ENCODE data around the gene ADAM19.
A peak's percentile ranks its signal among the peaks of the same experiment; 100 is the strongest.
"Not testable (repeated sequence)": the region's sequence is repeated elsewhere in the genome, so short reads cannot be mapped to it uniquely, and the experiment has no call there.

ADAM19 gene

DNA sequence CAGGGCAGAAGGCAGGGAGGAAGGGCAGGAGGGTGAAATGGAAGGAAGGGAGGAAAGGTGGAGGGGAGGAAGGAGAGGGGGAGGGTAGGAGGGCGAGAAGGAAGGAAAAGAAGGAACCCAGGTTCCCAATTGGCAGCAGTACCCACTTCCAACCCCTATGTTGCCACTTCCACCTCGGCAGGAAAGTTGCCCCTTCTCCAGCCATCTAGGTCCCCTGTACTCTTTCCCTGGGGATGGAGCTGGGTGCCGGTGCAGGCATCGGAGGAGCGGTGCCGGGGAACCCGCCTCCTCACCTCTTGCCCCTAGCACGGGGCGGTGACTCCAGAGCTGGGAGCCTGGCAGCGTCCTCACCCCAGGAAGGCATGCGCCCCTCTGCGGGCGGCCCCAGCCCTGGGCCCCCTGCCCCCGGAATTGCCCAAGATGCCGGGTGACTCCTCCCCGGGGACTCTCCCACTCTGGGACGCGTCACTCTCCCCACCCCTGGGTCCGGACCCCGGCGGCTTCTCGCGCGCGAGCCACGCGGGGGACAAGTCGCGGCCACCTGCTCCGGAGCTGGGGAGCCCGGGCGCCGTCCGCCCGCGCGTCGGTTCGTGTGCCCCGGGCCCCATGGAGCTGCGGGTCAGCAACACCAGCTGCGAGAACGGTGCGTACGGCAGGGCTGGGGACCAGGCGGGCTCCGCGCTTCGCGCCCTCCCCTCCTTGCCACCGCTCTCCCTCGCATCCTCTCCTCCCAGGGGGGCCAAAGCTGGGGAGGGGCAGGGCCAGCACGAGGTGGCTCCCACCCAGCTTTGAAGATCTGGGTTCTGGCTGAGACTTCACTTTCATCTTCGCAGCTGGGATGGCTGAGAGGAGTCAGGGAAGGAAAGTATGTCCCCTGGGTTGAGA is 115.6 kb downstream of the ADAM19 start, which contains the start of gene NIPAL4:
Gene NIPAL4 (plus strand): TSS at position 499 of the 885 bp plus-strand sequence. CDS start 108 bp downstream, at position 607.
- peak; percentile 21 for DNase-seq

DNA sequence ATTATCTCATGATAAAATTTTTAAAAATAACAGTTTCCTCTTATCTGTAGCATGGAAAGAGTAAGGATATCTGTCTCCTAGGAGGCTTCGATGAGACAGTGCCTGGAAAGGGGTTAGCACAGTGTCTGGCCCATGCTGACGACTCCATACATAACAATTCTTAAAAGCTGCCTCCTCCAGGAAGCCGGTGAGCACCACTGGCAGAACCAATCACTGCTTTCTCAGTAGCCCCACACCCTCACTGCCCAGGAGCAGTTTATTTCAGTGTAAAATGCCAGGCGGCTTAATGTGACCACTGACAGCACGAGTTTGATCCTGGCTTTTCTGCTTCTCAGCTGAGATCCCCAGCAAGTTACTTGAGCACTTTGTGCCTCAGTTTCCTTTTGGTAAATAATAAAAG is 116.7 kb downstream of the ADAM19 start:
- DNase-seq, result no peak

DNA sequence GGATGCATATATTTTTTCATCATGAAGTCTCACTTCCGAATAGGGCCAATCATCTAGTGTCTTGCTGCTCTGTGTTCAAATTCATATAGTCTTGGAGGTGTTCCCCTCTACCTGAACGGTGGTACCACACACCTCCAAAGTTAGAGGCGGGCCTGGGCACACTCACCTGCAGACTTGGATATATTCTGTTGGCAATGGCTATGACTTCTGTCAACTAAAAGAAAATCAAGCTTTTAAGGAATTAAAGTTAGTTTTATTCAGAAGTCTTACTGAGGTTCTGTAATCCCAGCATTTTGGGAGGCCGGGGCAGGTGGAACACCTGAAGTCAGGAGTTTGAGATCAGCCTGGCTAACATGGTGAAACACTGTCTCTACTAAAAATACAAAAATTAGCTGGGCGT is 118.2 kb downstream of the ADAM19 start:
- no peak for DNase-seq

DNA sequence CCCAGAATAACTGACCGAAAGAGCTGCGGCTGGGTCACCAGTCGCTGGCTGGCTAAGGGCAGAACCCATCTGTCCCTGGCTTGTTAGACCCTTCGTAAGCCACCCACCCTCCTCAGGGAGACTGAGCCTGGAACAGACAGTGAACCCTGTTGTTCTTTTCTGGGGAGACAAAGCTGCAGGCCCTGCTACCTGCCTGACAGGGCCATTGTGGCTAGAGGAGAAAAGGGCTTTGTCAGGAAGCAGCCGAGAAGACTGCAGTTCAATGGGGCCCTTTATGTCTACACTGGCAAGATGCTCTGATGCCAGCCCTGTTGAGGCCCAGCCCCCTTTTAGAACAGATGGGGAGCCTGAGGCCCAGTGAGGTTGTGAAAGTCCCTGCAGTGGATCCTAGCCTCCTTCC is 119.3 kb downstream of the ADAM19 start:
- DNase-seq, result no peak

DNA sequence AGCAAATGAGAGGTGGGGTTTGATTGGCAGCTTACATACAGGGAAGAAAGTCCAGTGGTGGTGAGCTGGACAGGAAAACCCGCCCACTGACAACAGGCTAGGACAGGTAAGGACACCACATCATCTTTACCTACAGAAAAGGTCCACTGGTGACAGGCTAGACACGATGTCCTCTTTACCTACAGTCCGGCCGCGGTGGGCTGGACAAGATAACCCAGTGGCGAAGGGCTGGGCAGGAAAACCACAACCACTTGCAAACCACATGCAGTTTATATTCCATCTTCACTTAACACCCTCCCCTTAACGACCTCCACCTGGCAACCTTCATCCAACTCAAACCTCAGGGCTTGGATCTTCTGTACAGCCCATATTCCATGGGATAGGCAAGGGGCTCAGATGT is 120.5 kb downstream of the ADAM19 start:
- no peak for DNase-seq

DNA sequence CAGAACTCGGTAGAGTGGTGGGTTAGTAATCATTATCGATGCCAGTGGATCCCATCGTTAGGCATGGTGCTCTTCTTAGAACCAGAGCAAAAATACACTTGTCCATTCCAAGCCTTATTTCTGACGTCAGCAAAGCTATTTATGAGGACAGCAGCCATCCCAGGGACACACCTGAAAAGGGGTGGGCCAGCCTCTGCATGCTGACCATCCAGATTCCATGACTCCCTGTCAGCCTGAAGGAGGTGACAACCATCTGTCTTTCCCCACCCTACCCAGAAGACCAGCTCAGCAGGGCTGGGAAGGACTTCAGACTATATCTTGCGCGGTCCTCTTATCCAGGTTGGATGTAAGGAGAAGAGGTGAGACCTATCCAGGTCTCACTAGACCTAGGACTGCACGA is 121.3 kb downstream of the ADAM19 start:
- DNase-seq, result no peak

DNA sequence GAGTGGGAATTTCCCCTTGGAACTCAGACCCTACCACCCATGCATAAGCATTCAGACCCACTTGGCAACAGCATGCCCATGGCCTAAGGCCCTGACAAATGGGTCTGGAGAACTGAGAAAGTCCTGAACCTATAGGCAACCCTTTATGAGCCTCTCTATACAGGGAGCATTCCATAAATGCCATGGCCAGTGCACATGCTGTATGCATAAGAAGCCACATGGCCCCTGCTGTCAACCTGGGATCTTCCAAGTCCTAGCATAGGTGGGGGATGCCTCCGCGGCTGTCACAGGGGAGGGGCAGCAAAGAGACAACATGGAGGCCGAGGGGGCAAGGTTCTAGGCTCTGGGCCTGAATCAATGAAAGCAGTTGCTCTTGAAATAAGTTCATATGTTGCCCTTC is 123.8 kb downstream of the ADAM19 start:
- no peak for DNase-seq

DNA sequence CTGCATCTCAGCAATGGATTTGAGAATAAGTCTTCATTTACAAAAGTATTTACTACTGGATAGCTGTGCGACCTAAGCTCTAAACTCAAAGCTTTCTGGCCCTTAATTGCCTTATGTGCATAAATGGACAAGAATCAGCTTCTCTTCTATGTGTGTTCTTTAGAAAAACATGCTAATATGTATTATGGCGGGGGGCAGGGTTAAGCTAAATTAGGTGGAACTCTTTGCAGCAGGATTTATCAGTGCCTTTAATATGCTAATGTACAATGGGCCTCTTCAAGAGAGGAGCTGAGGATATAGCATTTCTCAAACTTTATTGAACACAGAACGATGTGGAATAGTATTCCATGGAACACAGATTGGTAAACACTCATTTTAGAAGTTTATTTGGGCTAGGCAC is 125.6 kb downstream of the ADAM19 start:
- DNase-seq, result no peak

DNA sequence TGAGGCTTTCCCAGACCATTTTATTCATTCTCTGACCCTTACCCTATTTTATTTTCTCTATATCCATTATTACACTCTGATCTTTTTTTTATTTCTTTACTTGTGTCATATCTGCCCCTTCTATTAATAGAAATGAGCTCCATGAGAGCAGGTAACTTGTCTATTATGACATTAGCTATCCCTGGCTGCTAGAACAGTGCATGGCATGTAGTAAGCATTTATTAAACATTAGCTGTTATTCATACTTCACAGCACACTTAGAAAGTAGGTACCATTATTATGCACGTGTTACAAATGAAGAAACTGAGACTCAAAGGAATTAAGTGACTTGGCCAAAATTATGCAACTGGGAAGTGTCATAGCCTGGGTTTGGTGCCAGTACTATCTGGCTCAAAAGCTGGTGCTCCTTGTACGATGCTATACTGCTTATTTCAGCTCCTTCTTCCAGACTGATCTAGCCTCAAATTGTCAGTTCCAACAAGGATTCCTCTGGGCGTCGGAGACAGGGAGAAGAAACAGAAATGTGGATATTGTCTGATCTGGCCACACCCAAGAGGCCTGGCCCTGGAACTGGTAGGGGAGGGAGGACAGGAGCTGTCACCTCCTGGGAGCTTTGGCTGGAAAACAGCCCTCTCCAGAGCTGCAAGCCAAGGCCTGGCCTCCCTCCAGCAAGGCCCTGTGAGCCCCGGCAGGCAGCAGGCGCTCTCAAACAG is 126.4 kb downstream of the ADAM19 start:
- no peak for DNase-seq

DNA sequence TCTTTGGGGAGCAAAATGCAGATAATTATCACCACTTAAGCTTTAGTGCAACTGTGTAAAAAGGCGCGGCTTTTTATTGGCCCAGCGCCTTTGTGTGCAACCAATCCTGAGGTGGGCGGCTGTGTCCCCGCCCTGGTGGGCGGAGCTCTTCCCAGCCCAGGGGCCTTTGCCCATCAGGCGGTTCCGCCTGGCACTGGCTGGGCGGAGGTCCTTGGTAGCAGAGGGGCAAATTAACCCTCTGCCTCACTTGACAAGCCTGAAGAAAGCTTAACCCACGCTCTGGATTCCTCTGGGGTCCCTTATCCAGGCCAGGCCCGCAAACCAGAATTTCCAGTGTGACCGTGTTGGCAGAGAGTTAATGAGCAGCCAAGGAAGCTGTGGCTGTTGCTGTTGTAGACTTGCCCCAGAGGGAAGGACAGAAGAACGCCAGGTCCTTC is 128.4 kb downstream of the ADAM19 start:
- no peak for DNase-seq

DNA sequence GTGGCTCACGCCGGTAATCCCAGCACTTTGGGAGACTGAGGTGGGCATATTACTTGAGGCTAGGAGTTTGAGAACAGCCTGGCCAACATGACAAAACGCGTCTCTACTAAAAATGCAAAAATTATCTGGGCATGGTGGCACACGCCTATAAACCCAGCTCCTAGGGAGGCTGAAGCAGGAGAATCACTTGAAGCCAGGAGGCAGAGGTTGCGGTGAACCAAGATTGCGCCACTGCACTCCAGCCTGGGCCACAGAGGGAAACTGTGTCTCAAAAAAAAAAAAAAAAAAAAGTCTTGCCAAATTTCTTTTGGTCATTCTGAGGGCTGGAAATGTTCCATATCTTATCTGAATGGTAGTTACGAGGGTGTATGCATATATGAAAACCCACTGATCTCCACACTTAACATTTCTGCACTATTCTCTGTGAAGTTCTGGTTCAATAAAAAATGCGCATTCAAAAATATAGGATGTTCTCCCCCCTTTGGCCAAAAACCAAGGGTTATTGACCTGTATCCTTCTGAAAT is 129.1 kb downstream of the ADAM19 start:
- no peak for DNase-seq

DNA sequence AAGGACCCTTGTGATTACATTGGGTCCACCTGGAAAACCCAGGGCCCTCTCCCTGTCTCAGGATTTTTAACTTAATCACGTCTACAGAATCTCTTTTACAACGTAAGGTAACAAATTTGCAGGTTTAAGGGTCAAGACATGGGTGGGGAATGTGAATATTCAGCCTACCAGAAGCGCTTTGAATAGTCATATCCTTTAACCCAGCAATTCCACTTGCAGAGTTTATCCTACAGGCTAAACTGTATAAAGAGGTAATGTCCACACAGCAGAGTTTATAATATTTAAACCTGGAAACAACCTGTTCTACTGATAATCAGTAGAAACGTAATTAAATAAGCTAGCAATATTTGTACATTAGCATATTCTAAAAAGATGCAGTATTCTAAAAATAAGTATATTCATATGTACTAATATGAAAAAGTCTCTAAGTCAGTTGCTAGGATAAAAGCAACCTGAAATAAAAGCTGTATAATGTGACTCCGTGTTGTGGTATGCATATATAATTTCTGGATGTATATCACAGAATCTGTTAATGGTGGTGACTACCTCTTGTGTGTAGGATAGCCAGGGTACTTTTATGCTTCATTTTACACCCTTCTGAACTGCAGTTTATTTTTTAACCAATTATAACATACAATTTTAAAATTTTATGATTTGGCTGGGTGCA is 129.7 kb downstream of the ADAM19 start:
- DNase-seq, result no peak

DNA sequence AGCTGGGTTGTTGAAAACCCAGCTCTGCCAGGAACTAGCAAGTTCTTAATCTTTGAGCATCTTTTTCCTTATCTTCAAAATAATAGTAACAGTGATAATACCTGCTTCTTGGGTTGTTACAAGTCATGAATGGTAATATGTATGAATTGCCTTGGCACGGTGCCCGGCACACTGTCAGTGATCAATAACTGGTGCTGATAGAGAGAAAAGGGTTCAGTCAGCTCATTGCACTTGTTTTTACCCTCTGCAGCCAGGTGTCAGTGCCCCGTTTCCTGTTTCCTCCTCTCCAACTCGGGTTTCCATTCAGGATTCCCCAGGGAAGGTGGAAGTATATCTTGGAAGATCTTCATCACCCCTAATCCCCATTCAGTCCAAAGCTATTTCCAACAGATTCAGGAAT is 131.4 kb downstream of the ADAM19 start:
- no peak for DNase-seq

DNA sequence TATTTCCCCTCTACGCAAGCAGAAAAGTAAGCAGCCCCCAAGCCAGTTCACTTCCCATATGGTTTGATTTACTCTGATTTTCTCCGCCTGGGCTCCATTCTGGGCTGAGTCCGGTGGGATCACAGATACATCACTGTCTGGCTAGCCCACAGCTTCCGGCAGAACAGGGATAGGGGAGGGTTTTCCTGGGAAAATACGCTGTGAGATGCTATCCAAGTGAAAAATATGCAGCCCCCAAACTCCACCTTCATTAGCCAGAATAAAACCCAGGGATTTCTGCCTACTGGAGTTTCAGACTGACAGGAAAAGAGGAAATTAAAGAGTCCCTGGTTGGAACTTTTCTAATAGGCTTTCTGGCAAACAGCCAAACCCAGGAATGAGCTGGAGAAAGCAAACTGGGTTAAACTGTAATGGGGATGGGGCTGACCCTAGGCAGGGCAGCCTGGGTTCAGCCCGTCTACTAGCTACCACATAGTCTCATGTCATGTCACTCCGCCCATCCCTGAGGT is 132.5 kb downstream of the ADAM19 start:
- no peak for DNase-seq

DNA sequence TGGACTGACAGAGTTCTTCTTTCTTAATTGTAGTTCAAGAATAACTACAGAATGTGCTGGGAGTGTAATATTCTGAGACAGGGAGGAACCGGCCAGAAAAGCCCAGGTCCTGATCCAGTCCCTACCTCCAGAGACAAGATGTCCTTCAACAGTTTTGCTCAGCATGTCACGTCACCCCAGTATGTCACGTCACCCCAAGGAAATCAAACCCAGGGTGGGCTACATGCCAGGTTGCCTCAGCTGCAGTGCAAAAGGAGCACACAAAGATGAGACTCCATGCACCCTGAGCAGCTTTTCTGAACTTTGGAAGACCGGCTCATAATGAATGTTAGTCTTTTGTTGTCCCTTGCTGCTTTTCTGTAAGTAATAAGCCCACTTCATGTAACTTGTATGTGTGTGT is 141.5 kb downstream of the ADAM19 start:
- DNase-seq, result no peak

DNA sequence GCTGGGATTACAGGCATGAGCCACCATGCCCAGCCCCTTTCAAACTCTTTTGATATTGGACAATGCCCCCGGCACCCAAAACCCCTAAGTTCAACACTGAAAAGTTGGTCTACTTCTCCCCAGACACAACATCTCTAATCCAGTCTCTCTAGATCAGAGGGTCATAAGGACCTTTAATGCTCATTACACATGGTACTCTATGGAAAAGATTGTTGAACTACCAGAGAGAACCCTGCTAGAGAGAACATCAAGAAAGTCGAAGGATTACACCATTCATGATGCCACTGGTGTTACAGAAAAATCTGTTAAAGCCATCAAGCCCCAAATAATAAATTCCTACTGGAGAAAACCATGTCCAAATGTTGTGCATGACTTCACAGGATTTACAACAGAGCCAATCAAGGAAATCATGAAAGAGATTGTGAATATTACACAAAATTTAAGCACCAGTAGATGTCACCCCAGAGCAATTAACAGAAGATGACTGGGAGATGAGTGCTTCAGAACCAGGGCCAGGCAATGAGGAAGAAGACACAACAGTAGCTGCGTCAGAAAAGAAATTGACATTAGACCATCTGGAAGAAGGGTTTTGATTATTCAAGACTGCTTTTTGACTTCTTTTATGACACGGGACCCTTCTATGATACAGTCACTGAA is 143.9 kb downstream of the ADAM19 start:
- DNase-seq, result peak; percentile 68

DNA sequence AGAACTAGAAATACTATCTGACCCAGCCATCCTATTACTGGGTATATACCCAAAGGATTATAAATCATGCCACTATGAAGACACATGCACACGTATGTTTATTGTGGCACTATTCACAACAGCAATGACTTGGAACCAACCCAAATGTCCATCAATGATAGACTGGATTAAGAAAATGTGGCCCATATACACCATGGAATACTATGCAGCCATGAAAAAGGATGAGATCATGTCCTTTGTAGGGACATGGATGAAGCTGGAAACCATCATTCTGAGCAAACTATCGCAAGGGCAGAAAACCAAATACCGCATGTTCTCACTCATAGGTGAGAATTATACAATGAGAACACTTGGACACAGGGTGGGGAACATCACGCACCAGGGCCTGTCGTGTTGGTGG is 145.7 kb downstream of the ADAM19 start:
- DNase-seq, result not testable (repeated sequence)

All from activated CD4-positive, alpha-beta T cell treated with anti-CD3 and anti-CD28 coated beads, Interleukin-10, Interleukin-2, amounts not matched to agents 100 ng/mL and 50 ng/mL, durations not matched to agents 16 hours and 8 hours (primary cell).